MM.1S (cell line): ENCODE measurements around the gene GNG12.
A peak's percentile ranks its signal among the peaks of the same experiment; 100 is the strongest.

Source experiments
- DNase-seq: peaks from one replicate; pipeline ENCODE4 v3.0.0-alpha.2; 2015
- H2AFZ ChIP-seq: fragments of 300-600 bp; sonication (generic); 2 replicates; pipeline ENCODE4 v1.6.0; 2016; ENCODE audit warnings: antibody characterized with exemption, low read length
- H3F3A ChIP-seq: fragments of 300-600 bp; sonication (generic); 2 replicates; pipeline ENCODE4 v1.6.1; 2016; ENCODE audit warnings: mild to moderate bottlenecking, antibody characterized with exemption, low read length, moderate library complexity, mixed read lengths; ENCODE audit not compliant: insufficient read depth
- H3K27ac ChIP-seq: fragments of 300-600 bp; sonication (generic); 2 replicates; pipeline ENCODE4 v1.5.1; 2016; ENCODE audit warnings: mild to moderate bottlenecking, low read length
- H3K27me3 ChIP-seq: fragments of 300-600 bp; sonication (generic); replicated peaks from 2 replicates; pipeline ENCODE4 v1.6.0; 2016; ENCODE audit warnings: low read length; ENCODE audit not compliant: insufficient read depth
- H3K36me3 ChIP-seq: fragments of 300-600 bp; sonication (generic); replicated peaks from 2 replicates; pipeline ENCODE4 v1.6.1; 2016; ENCODE audit warnings: mild to moderate bottlenecking, low read length, mixed read lengths; ENCODE audit not compliant: insufficient read depth
- H3K4me1 ChIP-seq: fragments of 300-600 bp; sonication (generic); 2 replicates; pipeline ENCODE4 v1.6.1; 2016; ENCODE audit warnings: low read length, mixed read lengths
- H3K4me2 ChIP-seq: fragments of 300-600 bp; sonication (generic); 2 replicates; pipeline ENCODE4 v1.6.0; 2016; ENCODE audit warnings: low read depth, low read length
- H3K4me3 ChIP-seq: fragments of 300-600 bp; sonication (generic); 2 replicates; pipeline ENCODE4 v1.5.1; 2016; ENCODE audit warnings: low read length, mixed read lengths
- H3K79me2 ChIP-seq: fragments of 300-600 bp; sonication (generic); 2 replicates; pipeline ENCODE4 v1.6.1; 2016; ENCODE audit warnings: mixed run types, low read length, mixed read lengths
- H3K9ac ChIP-seq: fragments of 300-600 bp; sonication (generic); 2 replicates; pipeline ENCODE4 v1.6.1; 2016; ENCODE audit warnings: low read length, mixed read lengths
- H3K9me2 ChIP-seq: fragments of 300-600 bp; sonication (generic); replicated peaks from 2 replicates; pipeline ENCODE4 v1.6.1; 2016; ENCODE audit warnings: mild to moderate bottlenecking, low read length, mixed read lengths; ENCODE audit not compliant: insufficient read depth
- H3K9me3 ChIP-seq: fragments of 300-600 bp; sonication (generic); replicated peaks from 2 replicates; pipeline ENCODE4 v1.6.1; 2016; ENCODE audit warnings: mild to moderate bottlenecking, low read length, mixed read lengths; ENCODE audit not compliant: insufficient read depth
- H4K20me1 ChIP-seq: fragments of 300-600 bp; sonication (generic); 2 replicates; pipeline ENCODE4 v1.6.1; 2016; ENCODE audit warnings: mild to moderate bottlenecking, low read length, moderate library complexity, mixed read lengths; ENCODE audit not compliant: insufficient read depth
- EZH2 ChIP-seq: fragments of 300-600 bp; sonication (generic); optimal IDR thresholded peaks from 2 replicates; pipeline ENCODE3; 2017; ENCODE audit warnings: low read depth, mild to moderate bottlenecking, antibody characterized with exemption, low read length, mixed read lengths
- EZH2phosphoT487 ChIP-seq: fragments of 300-600 bp; sonication (generic); IDR thresholded peaks from 2 replicates; pipeline ENCODE4 v1.6.1; 2018; ENCODE audit warnings: antibody characterized with exemption, low read length
- TF ChIP-seq, protein P1 (sequence below): fragments of 300-600 bp; sonication (generic); IDR thresholded peaks from 2 replicates; pipeline ENCODE4 v1.5.1; 2016; ENCODE audit warnings: antibody characterized with exemption, low read length, mixed read lengths

Gene GNG12

GRCh38 chr1:67752306-67752705 is 81.0 kb downstream of the GNG12 start:
- H3K4me1 ChIP-seq, result peaks cover 52% of the 10 kb centered on the region

GRCh38 chr1:67750691-67751054 is 82.6 kb downstream of the GNG12 start:
- TF ChIP-seq, protein P1, sequence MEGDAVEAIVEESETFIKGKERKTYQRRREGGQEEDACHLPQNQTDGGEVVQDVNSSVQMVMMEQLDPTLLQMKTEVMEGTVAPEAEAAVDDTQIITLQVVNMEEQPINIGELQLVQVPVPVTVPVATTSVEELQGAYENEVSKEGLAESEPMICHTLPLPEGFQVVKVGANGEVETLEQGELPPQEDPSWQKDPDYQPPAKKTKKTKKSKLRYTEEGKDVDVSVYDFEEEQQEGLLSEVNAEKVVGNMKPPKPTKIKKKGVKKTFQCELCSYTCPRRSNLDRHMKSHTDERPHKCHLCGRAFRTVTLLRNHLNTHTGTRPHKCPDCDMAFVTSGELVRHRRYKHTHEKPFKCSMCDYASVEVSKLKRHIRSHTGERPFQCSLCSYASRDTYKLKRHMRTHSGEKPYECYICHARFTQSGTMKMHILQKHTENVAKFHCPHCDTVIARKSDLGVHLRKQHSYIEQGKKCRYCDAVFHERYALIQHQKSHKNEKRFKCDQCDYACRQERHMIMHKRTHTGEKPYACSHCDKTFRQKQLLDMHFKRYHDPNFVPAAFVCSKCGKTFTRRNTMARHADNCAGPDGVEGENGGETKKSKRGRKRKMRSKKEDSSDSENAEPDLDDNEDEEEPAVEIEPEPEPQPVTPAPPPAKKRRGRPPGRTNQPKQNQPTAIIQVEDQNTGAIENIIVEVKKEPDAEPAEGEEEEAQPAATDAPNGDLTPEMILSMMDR, result no peak
- TF ChIP-seq EZH2phosphoT487 (no peak), EZH2 (no peak)
- Histone ChIP-seq H3K4me2 (peak overlapping the region; percentile 75), H2AFZ (peak overlapping the region; percentile 74; the same call in 1 of the 2 replicates)

More at GRCh38 chr1:67752306-67752705, 81.0 kb downstream of the GNG12 start:
- no peaks in the 10 kb centered on the region for H3K9me3 ChIP-seq
- H2AFZ ChIP-seq, result no peak overlapping the region
- no peak overlapping the region for H3K4me2 ChIP-seq
- TF ChIP-seq EZH2 (no peak), EZH2phosphoT487 (no peak)
- TF ChIP-seq, protein P1, result no peak
- H3F3A ChIP-seq, result peaks cover 29% of the 10 kb centered on the region
- no peaks in the 10 kb centered on the region for H3K9me2 ChIP-seq
- no peak overlapping the region for H3K27ac ChIP-seq
- H3K4me3 ChIP-seq, result no peak overlapping the region
- no peaks in the 10 kb centered on the region for H4K20me1 ChIP-seq
- no peaks in the 10 kb centered on the region for H3K79me2 ChIP-seq
- H3K27me3 ChIP-seq, result no peaks in the 10 kb centered on the region
- no peak overlapping the region for H3K9ac ChIP-seq
- DNase-seq, result no peak
- no peaks in the 10 kb centered on the region for H3K36me3 ChIP-seq

DNA sequence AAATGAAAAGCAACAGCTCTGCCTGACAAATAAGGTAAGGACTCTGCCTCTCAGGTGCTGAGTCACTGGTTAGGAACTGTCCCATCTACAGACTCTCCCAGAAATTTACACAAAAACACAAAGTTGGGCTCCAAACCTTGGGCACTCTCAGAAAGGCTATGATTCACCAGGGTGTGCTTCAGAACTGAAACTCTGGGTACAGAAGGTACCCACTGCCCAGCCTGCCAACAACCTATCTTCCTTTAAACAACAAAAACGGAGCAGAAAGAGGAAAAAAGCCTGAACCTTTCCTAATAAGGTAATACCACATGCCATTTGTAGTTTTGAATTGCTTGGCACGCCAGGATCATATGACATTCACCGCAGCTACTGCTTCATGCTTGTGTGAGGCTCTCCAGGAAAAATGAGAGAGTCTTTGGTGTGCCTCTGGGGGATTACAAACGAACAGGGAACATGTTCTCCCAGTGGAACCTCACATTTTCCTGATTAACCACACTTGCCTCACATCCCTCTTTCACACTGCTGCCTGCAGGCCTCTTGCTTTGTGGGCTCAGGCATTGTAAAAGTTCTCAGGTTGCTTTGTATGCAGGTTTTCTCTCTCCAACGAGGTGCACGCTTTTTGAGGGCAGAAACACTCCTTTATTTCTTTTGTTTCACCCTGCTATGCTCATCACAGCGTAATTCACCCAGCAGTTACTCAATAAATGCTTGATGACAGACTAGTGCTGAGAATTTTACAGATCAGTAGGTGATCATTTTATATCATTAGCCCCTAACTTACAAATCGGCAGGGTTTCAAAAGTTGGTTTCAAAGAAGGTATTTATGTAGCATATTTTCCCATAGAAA is 83.2 kb downstream of the GNG12 start:
- Histone ChIP-seq H3K9ac (peak overlapping the region; percentile 40), H2AFZ (peak overlapping the region; percentile 74), H4K20me1 (no peaks in the 10 kb centered on the region), H3K36me3 (no peaks in the 10 kb centered on the region), H3F3A (peaks cover 29% of the 10 kb centered on the region), H3K4me2 (peak overlapping the region; percentile 75), H3K4me3 (peak overlapping the region; percentile 29), H3K9me2 (no peaks in the 10 kb centered on the region), H3K4me1 (peaks cover 42% of the 10 kb centered on the region), H3K27me3 (no peaks in the 10 kb centered on the region), H3K27ac (peak overlapping the region; percentile 90), H3K9me3 (no peaks in the 10 kb centered on the region), H3K79me2 (no peaks in the 10 kb centered on the region)
- DNase-seq, result peak; percentile 61
- TF ChIP-seq EZH2, result no peak
- TF ChIP-seq, protein P1, result no peak
- no peak for TF ChIP-seq EZH2phosphoT487

More at GRCh38 chr1:67750691-67751054, 82.6 kb downstream of the GNG12 start:
- DNase-seq, result no peak
- Histone ChIP-seq H3K9ac (peak overlapping the region; percentile 40; the same call in 1 of the 2 replicates), H3K4me1 (peaks cover 48% of the 10 kb centered on the region), H3F3A (peaks cover 29% of the 10 kb centered on the region), H3K27ac (peak overlapping the region; percentile 90), H3K9me2 (no peaks in the 10 kb centered on the region), H3K27me3 (no peaks in the 10 kb centered on the region), H3K79me2 (no peaks in the 10 kb centered on the region), H3K36me3 (no peaks in the 10 kb centered on the region), H3K4me3 (0 out of 2 replicates have a peak overlapping the region, but pooled peaks have one; percentile 29), H3K9me3 (no peaks in the 10 kb centered on the region), H4K20me1 (no peaks in the 10 kb centered on the region)
